Amygdala (tissue), 56 donors: ENCODE measurements around the gene TERB2.
"Not testable (repeated sequence)": the region's sequence is repeated elsewhere in the genome, so short reads cannot be mapped to it uniquely, and the experiment has no call there.

Experiments
- DNase-seq, 56 donors: peaks; one replicate each; lab custom pipeline; 2025; lab: John Stamatoyannopoulos, UW

Gene TERB2, protein sequence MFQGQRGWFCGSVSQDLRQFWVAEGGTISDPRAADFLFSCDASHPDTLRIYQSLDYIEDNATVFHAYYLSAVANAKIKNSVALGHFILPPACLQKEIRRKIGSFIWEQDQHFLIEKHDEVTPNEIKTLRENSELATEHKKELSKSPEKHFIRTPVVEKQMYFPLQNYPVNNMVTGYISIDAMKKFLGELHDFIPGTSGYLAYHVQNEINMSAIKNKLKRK

DNA sequence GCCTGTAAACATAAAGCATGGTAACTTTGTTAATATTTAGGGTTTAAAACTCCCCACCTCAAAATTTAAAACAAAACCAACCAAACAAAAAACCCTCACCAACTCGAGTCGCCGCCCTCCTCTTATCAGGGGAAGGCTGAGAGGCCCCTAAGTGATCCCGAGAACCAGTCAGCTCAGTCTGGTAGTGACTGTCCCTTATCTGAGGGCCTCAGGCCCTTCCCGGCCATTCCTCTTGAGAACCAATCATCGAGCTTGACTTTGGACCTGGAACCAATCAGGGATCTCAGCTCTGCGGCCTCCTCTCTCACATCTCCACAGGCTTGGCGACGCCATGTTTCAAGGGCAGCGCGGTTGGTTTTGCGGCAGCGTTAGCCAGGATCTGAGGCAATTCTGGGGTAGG, at the start of gene TERB2:
TSS of gene TERB2 (plus strand) at position 300 of the 400 bp plus-strand sequence. CDS start at position 332, 32 bp downstream.
- DNase-seq, result no peak

DNA sequence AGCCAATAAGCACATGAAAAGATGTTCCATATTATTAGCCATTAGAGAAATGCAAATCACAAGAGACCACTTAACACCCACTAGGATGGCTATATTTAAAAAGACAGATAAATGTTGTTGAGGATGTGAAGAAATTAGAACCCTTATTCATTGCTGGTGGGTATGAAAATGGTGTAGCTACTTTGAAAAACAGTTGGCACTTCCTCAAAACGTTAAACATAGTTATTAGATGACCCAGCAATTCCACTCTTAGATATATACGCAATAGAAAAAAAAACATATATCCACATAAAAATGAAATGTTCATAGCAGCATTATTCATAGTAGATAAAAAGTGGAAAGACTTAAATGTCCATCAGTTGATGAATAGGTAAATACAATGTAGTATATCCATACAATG, 47.1 kb upstream of the TERB2 start:
- no peak for DNase-seq

GRCh38 chr15:44910981-44911625, 45.4 kb upstream of the TERB2 start:
- DNase-seq, result no peak

- not testable (repeated sequence) for DNase-seq
These were observed 44.3 kb upstream of the TERB2 start for GRCh38 chr15:44912186-44912585.

DNA sequence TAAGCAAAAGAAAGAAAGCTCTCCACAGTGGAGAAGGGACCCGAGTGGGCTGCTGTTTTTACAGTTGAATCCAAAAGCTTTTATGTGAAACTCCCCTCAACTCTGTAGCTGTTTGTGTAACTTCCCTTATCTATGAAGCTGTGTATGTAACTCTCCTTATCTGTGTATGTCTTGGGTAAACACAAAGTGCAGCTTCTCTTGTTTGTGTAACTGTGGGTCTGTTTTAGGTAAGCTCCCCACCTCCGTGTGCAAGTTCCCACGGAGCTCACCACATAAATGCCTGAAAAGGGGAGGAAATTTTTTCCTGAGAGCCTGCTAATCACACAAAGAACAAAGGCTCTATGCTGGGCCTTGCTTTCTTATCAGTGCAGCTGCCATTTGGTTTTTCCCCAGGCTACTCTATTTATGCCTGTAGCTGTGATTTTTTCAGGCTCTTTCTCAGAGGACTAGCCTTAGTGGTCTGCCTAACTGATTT, 43.5 kb upstream of the TERB2 start:
- DNase-seq, result not testable (repeated sequence)

DNA sequence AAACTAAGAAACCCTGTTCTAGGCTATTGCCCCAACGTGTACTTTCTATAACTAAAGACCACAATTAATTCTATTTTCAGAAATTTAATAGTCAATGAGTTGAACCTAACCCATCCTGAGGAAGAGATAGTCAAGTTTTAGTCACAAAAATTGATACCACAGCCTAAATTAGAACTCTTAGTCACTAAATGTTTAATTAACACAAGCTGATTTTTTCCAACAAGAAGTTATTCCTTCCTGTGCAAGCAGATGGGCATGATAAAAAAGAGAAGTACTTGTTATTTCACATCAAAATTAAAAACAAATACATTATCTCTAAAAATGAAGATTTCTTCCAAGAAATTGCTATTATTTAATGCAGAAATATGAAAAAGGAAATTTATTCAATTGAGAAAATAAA, 38.4 kb upstream of the TERB2 start:
- DNase-seq, result no peak

DNA sequence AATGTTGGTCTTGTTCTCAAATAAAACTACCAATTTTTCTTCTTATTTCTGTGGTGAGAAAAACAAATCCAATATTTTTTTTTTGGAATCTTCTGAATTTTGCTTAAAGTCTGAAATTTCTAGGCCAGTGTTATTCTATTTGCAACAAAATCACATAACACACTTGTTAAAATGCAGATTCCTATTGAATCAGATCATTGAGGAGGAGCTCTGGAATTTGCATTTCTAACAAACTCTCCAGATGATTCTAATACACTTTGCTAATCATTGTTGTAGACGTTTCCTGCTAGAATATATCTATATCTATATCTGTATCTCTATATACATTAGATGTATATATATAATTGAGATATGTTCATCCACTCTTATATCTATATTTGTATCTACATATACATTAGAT, 27.8 kb upstream of the TERB2 start:
- DNase-seq, result not testable (repeated sequence)

DNA sequence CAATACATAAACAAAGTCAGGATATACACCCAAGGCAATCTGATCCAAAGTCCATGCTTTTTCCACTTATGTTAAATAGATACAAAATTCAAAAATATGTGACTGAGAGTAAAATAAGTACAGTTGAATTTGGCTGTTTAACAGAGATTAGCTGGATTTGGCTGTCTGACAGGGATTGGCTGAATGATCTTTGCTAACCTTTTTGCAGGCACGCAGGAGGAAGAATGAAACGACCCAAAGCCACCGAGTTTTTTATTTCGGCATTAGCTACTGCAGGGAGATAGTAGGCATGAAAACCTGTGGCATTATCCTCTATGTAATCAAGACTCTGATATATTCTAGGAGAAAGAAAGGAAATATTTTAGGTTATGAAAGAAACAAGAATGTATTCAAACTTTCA, 26.2 kb upstream of the TERB2 start:
- DNase-seq, result not testable (repeated sequence)

GRCh38 chr15:44958302-44958701, 1.8 kb downstream of the TERB2 start:
- DNase-seq, result not testable (repeated sequence)

- DNase-seq, result no peak
These were observed 12.0 kb downstream of the TERB2 start for GRCh38 chr15:44968475-44968874.

GRCh38 chr15:44971036-44971435, 14.5 kb downstream of the TERB2 start:
- DNase-seq, result no peak

DNA sequence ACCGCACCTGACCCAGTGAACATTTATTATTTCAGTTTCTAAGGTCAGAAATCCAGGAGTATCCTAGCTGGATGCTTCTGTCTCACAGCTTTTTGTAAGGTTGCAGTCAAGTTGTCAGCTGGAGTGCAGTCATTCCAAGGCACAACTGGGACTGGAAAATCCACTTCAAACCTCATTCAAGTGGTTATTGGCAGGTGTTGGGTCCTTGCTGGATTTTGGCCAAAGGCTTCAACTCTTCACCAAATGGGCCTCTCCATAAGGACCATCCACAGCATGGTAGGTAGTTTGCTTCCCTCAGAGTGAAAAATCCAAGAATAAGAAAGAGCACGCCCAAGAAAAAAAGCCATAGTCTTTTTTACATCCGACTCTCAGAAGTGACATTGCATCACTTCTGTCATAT, 19.7 kb downstream of the TERB2 start:
- DNase-seq, result not testable (repeated sequence)

- DNase-seq, result not testable (repeated sequence)
These were observed 21.3 kb downstream of the TERB2 start for GRCh38 chr15:44977781-44978180.

DNA sequence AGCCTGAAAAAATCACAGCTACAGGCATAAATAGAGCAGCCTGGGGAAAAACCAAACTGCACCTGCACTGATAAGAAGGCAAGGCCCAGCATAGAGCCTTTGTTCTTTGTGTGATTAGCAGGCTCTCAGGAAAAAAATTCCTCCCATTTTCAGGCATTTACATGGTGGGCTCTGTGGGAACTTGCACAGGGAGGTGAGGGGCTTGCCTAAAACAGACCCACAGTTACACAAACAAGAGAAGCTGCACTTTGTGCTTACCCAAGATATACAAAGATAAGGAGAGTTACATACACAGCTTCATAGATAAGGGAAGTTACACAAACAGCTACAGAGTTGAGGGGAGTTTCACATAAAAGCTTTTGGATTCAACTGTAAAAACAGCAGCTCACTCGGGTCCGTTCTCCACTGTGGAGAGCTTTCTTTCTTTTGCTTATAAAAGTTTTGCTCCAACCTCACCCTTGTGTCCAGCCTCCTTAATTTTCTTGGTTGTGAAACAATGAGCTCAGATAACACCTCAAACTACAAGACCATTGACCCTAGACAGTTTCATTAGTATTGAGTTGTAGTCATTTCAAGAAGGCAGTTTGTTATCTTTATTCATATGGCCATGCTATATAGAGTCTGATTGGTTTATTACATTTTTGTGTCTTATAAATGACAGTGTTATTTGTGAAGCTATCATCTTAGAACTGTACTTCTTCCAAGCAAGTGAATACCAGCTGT, 23.3 kb downstream of the TERB2 start:
- DNase-seq, result not testable (repeated sequence)

GRCh38 chr15:44984144-44984543, 27.7 kb downstream of the TERB2 start:
- not testable (repeated sequence) for DNase-seq

DNA sequence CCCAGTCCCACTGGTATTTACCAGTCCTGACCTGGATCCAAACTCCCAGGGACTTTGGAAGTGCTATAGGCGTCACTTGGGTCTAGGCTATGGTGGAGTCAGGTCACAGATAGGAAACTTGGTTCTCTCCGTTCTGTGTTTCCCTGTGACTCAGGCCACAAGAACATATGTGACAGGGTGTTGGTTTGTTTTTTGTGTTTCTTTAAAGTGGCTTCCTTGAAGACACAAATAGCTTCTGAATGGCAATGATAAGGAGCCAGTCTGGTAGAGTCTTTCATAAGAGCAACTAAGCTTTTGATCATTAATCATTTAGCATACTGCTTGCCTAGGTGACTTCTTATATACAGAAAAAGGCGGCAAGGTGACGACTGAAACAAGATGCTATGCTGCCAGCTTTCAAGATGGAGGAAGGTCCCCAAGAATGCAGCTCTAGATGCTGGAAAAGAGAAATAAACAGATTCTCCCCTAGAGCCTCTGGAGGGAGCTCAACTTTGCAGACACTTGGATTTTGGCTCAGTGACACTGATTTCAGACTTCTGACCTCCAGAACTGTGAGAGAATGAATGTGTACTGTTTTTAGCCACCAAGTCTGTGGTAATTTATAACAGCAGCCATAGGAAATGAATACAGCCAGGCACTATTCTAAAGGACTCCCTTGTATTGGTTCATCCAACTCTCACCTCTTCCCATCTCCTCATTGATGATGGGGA, 30.0 kb downstream of the TERB2 start:
- not testable (repeated sequence) for DNase-seq

- DNase-seq, result not testable (repeated sequence)
These were observed 31.2 kb downstream of the TERB2 start for GRCh38 chr15:44987711-44988110.

GRCh38 chr15:44988184-44988869, 31.8 kb downstream of the TERB2 start:
- DNase-seq, result not testable (repeated sequence)

GRCh38 chr15:44988870-44989219, 32.4 kb downstream of the TERB2 start:
- not testable (repeated sequence) for DNase-seq

DNA sequence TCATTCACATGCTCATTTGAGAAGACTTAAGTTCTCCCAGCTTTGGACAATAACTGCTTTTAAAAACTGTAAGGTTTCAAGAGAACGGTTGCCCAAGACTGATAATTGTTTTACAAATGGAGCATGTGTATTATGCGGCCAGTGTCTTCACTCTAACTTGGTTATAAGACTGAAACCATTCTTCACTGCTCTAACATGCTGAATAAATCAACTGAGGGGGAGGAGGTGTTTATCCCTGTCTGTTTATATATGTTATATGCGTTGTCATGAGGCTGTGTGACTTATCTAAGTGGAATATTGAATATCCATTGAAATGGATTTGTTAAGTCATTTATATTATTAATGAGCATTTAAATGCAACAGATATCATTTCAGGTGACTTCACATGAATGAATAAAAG, 41.1 kb downstream of the TERB2 start:
- DNase-seq, result not testable (repeated sequence)
